Right kidney (tissue), 1 donor: ENCODE measurements around the gene TOP1.
"Not testable (repeated sequence)": the region's sequence is repeated elsewhere in the genome, so short reads cannot be mapped to it uniquely, and the experiment has no call there.

Experiments
- DNase-seq: peaks from one replicate; pipeline ENCODE4 v3.0.0-alpha.2; 2016

TOP1 gene

GRCh38 chr20:41003143-41003935 is 25.3 kb upstream of the TOP1 start:
- no peak for DNase-seq

GRCh38 chr20:41003936-41004294 is 24.7 kb upstream of the TOP1 start:
- not testable (repeated sequence) for DNase-seq

GRCh38 chr20:41004531-41005360 is 23.9 kb upstream of the TOP1 start:
- DNase-seq = no peak

- DNase-seq = no peak
Measured at GRCh38 chr20:41005361-41005729, 23.3 kb upstream of the TOP1 start.

- DNase-seq = no peak
Measured at GRCh38 chr20:41006126-41006935, 22.3 kb upstream of the TOP1 start.

- DNase-seq = no peak
Measured at GRCh38 chr20:41006936-41007474, 21.6 kb upstream of the TOP1 start.

GRCh38 chr20:41007481-41007880 is 21.1 kb upstream of the TOP1 start:
- DNase-seq = no peak

- DNase-seq = no peak
Measured at GRCh38 chr20:41009946-41010345, 18.7 kb upstream of the TOP1 start.

GRCh38 chr20:41011551-41012067 is 17.0 kb upstream of the TOP1 start:
- DNase-seq = no peak

GRCh38 chr20:41014561-41015088 is 14.0 kb upstream of the TOP1 start:
- no peak for DNase-seq

- no peak for DNase-seq
Measured at GRCh38 chr20:41017448-41018042, 11.1 kb upstream of the TOP1 start.

- no peak for DNase-seq
Measured at GRCh38 chr20:41018153-41018552, 10.5 kb upstream of the TOP1 start.

GRCh38 chr20:41023549-41023948 is 5.1 kb upstream of the TOP1 start:
- no peak for DNase-seq

- DNase-seq = no peak
Measured at GRCh38 chr20:41027366-41027765, 1.3 kb upstream of the TOP1 start.

GRCh38 chr20:41027872-41028358 is 707 bp upstream of the TOP1 start:
- no peak for DNase-seq

GRCh38 chr20:41029150-41029901 is 704 bp downstream of the TOP1 start:
- DNase-seq = peak; percentile 88

- DNase-seq = no peak
Measured at GRCh38 chr20:41030061-41030460, 1.4 kb downstream of the TOP1 start.

GRCh38 chr20:41030531-41031242 is 2.1 kb downstream of the TOP1 start:
- no peak for DNase-seq

- DNase-seq = no peak
Measured at GRCh38 chr20:41031243-41031619, 2.6 kb downstream of the TOP1 start.

- no peak for DNase-seq
Measured at GRCh38 chr20:41032271-41032670, 3.6 kb downstream of the TOP1 start.
